Measurements from ENCODE around the gene RCAN1.

- TF ChIP-seq EZH2 (IDR thresholded peaks at IDR 0.05; ENCODE audit: insufficient read depth, low read length) (no peak), CTCF (IDR thresholded peaks at IDR 0.05; ENCODE audit: insufficient read depth, low read depth, low read length) (no peak)
Observed at GRCh38 chr21:34565238-34565637, 49.7 kb downstream of the RCAN1 start.
